ENCODE data around the gene NPFF.

DNA sequence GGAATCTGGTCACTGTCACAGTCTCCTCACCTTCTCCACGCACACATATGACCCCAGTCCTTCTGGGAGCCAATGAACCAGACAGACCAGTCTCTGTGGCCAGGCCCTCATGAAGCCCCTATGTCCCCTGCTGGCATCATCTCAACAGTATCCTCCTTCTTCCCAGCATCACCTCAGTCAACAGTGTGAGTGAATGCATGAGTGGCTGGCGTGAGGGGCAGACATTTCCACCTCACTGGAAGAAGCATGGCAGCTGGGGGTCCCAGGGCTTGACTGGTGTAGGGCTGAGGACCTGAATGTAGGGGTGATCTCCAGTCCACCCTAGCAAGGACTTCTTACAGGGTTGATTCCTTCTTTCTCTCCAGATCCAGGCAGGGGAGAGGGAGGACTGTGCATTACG lies 9.8 kb downstream of the NPFF start:
- TF ChIP-seq, protein P1, sequence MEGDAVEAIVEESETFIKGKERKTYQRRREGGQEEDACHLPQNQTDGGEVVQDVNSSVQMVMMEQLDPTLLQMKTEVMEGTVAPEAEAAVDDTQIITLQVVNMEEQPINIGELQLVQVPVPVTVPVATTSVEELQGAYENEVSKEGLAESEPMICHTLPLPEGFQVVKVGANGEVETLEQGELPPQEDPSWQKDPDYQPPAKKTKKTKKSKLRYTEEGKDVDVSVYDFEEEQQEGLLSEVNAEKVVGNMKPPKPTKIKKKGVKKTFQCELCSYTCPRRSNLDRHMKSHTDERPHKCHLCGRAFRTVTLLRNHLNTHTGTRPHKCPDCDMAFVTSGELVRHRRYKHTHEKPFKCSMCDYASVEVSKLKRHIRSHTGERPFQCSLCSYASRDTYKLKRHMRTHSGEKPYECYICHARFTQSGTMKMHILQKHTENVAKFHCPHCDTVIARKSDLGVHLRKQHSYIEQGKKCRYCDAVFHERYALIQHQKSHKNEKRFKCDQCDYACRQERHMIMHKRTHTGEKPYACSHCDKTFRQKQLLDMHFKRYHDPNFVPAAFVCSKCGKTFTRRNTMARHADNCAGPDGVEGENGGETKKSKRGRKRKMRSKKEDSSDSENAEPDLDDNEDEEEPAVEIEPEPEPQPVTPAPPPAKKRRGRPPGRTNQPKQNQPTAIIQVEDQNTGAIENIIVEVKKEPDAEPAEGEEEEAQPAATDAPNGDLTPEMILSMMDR (IDR thresholded peaks at IDR 0.05) = no peak
- TF ChIP-seq POLR2AphosphoS5 (IDR thresholded peaks at IDR 0.05) (no peak), POLR2A (IDR thresholded peaks at IDR 0.05) (no peak), EP300 (IDR thresholded peaks at IDR 0.05) (no peak)

Data from sigmoid colon (tissue), 4 donors.